NCI-H526 (cell line): ENCODE data around the gene FAM107B.

ENCODE experiments used
- DNase-seq, 2 experiments: peaks; one replicate each; lab custom pipeline; 2025; lab: John Stamatoyannopoulos, UW

Gene FAM107B

GRCh38 chr10:14556285-14556956 lies 218.3 kb downstream of the FAM107B start:
- DNase-seq = peak in 1 of 2 experiments; percentile 4

- DNase-seq = no peak
These were observed 218.9 kb downstream of the FAM107B start for GRCh38 chr10:14555807-14556206.

GRCh38 chr10:14554491-14555205 lies 220.0 kb downstream of the FAM107B start:
- no peak for DNase-seq

- peak in 1 of 2 experiments; percentile 1 for DNase-seq
These were observed 220.6 kb downstream of the FAM107B start for GRCh38 chr10:14554091-14554490.

GRCh38 chr10:14553448-14553847 lies 221.2 kb downstream of the FAM107B start:
- no peak for DNase-seq

- no peak for DNase-seq
These were observed 222.7 kb downstream of the FAM107B start for GRCh38 chr10:14552015-14552414.

GRCh38 chr10:14550471-14550981 lies 224.2 kb downstream of the FAM107B start:
- DNase-seq = no peak

GRCh38 chr10:14549496-14549895 lies 225.2 kb downstream of the FAM107B start:
- no peak for DNase-seq

GRCh38 chr10:14548970-14549369 lies 225.7 kb downstream of the FAM107B start:
- no peak for DNase-seq

- no peak for DNase-seq
These were observed 226.2 kb downstream of the FAM107B start for GRCh38 chr10:14548474-14548873.

GRCh38 chr10:14547816-14548215 lies 226.9 kb downstream of the FAM107B start:
- peak in 1 of 2 experiments; percentile 5 for DNase-seq

GRCh38 chr10:14545827-14546226 lies 228.9 kb downstream of the FAM107B start:
- DNase-seq = no peak

GRCh38 chr10:14543904-14544210 lies 230.8 kb downstream of the FAM107B start:
- no peak for DNase-seq

- peak in 1 of 2 experiments; percentile 6 for DNase-seq
These were observed 231.4 kb downstream of the FAM107B start for GRCh38 chr10:14543046-14543903.

- DNase-seq = no peak
These were observed 233.3 kb downstream of the FAM107B start for GRCh38 chr10:14541379-14541778.

- no peak for DNase-seq
These were observed 234.1 kb downstream of the FAM107B start for GRCh38 chr10:14540611-14541010.

GRCh38 chr10:14540062-14540461 lies 234.6 kb downstream of the FAM107B start:
- DNase-seq = no peak

GRCh38 chr10:14539176-14539575 lies 235.5 kb downstream of the FAM107B start:
- DNase-seq = no peak

GRCh38 chr10:14536241-14537213 lies 238.2 kb downstream of the FAM107B start:
- peak; percentile 1 to 72 for DNase-seq

GRCh38 chr10:14535457-14536130 lies 239.1 kb downstream of the FAM107B start:
- DNase-seq = no peak

- DNase-seq = no peak
These were observed 240.5 kb downstream of the FAM107B start for GRCh38 chr10:14534152-14534551.
